Neural cell (in vitro differentiated cells): Measurements from ENCODE around the gene H6PD.

Source experiments
- CTCF ChIP-seq: fragments of 450-650 bp; IDR thresholded peaks from 2 replicates; pipeline ENCODE4 v1.5.1; 2014; ENCODE audit warnings: antibody characterized with exemption, mild to moderate bottlenecking, moderate library complexity; ENCODE audit not compliant: poor library complexity, severe bottlenecking
- EP300 ChIP-seq: fragments of 450-650 bp; conservative IDR thresholded peaks from 2 replicates; pipeline ENCODE4 v1.6.1; 2014; ENCODE audit warnings: antibody characterized with exemption, mild to moderate bottlenecking, moderate library complexity; ENCODE audit not compliant: poor library complexity, severe bottlenecking
- EZH2 ChIP-seq: fragments of 200-600, 300-800 bp; shearing (Covaris generic), sonication (generic); IDR thresholded peaks from 2 replicates; pipeline ENCODE4 v1.6.1; 2014; ENCODE audit warnings: antibody characterized with exemption, low read length, borderline replicate concordance, mild to moderate bottlenecking; ENCODE audit not compliant: insufficient read depth, poor library complexity, severe bottlenecking
- POLR2AphosphoS5 ChIP-seq: IDR thresholded peaks from 2 replicates; pipeline ENCODE4 v1.6.1; 2012
- REST ChIP-seq: IDR thresholded peaks from 2 replicates; pipeline ENCODE4 v1.6.1; 2012; ENCODE audit warnings: borderline replicate concordance
- SMC3 ChIP-seq: fragments of 450-650 bp; conservative IDR thresholded peaks from 2 replicates; pipeline ENCODE4 v1.6.1; 2014; ENCODE audit warnings: antibody characterized with exemption, mild to moderate bottlenecking, moderate library complexity; ENCODE audit not compliant: poor library complexity

- TF ChIP-seq CTCF (no peak), REST (no peak), POLR2AphosphoS5 (no peak), SMC3 (no peak), EP300 (no peak), EZH2 (no peak)
Measured at GRCh38 chr1:9263984-9264872, 29.7 kb downstream of the H6PD start.
